ENCODE results near the gene APOF.
"Not testable (repeated sequence)": the region's sequence is repeated elsewhere in the genome, so short reads cannot be mapped to it uniquely, and the experiment has no call there.

DNA sequence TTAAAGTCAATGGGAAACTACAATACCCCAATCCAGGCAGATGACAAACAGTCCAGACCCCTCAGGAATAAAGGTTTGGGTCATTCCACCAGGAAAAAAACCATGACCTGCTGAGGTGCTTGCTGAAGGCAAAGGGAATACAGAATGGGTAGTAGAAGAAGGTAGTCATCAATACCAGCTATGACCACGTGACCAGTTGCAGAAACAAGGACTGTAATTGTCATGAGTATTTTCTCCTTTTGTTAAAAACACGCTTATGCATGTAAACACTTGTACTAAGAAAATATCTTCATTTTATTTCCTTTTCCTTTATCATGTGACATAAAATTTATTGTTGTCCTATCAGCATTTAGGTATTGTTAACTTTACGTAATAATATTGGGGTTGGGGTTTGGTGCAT lies 41.6 kb upstream of the APOF start:
- TF ChIP-seq NRF1 (conservative IDR thresholded peaks at IDR 0.05; ENCODE audit: low read depth, low read length); BMI1 (IDR thresholded peaks at IDR 0.05; ENCODE audit: borderline replicate concordance); POLR2AphosphoS5 (IDR thresholded peaks at IDR 0.05; ENCODE audit: low read length); BHLHE40 (IDR thresholded peaks at IDR 0.05; ENCODE audit: borderline replicate concordance in 1 of 2, low read depth in 2 of 2, low read length in 1 of 2); ATF2 (IDR thresholded peaks at IDR 0.05; ENCODE audit: low read length); POLR2A (IDR thresholded peaks at IDR 0.05; ENCODE audit: low read depth, low read length); ZNF274 (IDR thresholded peaks at IDR 0.05; ENCODE audit: insufficient read depth, insufficient read length); USF2 (IDR thresholded peaks at IDR 0.05; ENCODE audit: borderline replicate concordance, low read depth, low read length): not testable (repeated sequence)
- TF ChIP-seq, protein P1, sequence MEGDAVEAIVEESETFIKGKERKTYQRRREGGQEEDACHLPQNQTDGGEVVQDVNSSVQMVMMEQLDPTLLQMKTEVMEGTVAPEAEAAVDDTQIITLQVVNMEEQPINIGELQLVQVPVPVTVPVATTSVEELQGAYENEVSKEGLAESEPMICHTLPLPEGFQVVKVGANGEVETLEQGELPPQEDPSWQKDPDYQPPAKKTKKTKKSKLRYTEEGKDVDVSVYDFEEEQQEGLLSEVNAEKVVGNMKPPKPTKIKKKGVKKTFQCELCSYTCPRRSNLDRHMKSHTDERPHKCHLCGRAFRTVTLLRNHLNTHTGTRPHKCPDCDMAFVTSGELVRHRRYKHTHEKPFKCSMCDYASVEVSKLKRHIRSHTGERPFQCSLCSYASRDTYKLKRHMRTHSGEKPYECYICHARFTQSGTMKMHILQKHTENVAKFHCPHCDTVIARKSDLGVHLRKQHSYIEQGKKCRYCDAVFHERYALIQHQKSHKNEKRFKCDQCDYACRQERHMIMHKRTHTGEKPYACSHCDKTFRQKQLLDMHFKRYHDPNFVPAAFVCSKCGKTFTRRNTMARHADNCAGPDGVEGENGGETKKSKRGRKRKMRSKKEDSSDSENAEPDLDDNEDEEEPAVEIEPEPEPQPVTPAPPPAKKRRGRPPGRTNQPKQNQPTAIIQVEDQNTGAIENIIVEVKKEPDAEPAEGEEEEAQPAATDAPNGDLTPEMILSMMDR (IDR thresholded peaks at IDR 0.05 in 2 of 3, conservative IDR thresholded peaks at IDR 0.05 in 1 of 3; ENCODE audit: control insufficient read depth in 2 of 3, extremely low read depth in 1 of 3, insufficient read depth in 1 of 3, low read depth in 3 of 3, low read length in 3 of 3): not testable (repeated sequence)
- TF ChIP-seq, protein P2, sequence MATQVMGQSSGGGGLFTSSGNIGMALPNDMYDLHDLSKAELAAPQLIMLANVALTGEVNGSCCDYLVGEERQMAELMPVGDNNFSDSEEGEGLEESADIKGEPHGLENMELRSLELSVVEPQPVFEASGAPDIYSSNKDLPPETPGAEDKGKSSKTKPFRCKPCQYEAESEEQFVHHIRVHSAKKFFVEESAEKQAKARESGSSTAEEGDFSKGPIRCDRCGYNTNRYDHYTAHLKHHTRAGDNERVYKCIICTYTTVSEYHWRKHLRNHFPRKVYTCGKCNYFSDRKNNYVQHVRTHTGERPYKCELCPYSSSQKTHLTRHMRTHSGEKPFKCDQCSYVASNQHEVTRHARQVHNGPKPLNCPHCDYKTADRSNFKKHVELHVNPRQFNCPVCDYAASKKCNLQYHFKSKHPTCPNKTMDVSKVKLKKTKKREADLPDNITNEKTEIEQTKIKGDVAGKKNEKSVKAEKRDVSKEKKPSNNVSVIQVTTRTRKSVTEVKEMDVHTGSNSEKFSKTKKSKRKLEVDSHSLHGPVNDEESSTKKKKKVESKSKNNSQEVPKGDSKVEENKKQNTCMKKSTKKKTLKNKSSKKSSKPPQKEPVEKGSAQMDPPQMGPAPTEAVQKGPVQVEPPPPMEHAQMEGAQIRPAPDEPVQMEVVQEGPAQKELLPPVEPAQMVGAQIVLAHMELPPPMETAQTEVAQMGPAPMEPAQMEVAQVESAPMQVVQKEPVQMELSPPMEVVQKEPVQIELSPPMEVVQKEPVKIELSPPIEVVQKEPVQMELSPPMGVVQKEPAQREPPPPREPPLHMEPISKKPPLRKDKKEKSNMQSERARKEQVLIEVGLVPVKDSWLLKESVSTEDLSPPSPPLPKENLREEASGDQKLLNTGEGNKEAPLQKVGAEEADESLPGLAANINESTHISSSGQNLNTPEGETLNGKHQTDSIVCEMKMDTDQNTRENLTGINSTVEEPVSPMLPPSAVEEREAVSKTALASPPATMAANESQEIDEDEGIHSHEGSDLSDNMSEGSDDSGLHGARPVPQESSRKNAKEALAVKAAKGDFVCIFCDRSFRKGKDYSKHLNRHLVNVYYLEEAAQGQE (IDR thresholded peaks at IDR 0.05; ENCODE audit: low read depth, low read length): not testable (repeated sequence)
